Effector memory CD8-positive, alpha-beta T cell (primary cell): Measurements from ENCODE around the gene CYB561A3.

Experiments used
- ATAC-seq: fragments of 150-1000 bp; cut with Tn5 transposase; replicated peaks from 2 replicates; pipeline ENCODE4 v1.10.0; 2021; ENCODE audit warnings: mild to moderate bottlenecking, moderate library complexity
- DNase-seq, 3 experiments: peaks; one replicate each; pipeline ENCODE4 v3.0.0; 2021
- H3K27ac Mint-ChIP-seq, 2 donors: one replicate each; pipeline ENCODE4 v1.8.0; 2022; ENCODE audit warnings: mild to moderate bottlenecking in 2 of 2, mixed read lengths in 2 of 2, moderate library complexity in 2 of 2
- H3K27me3 Mint-ChIP-seq, 2 donors: one replicate each; pipeline ENCODE4 v1.8.0; 2022; ENCODE audit warnings: mixed read lengths in 2 of 2
- H3K36me3 Mint-ChIP-seq: one replicate; pipeline ENCODE4 v1.8.0; 2022; ENCODE audit warnings: mild to moderate bottlenecking, moderate library complexity, mixed read lengths; ENCODE audit not compliant: insufficient read depth
- H3K4me1 Mint-ChIP-seq, 2 donors: one replicate each; pipeline ENCODE4 v1.8.0; 2022; ENCODE audit warnings: low read depth in 2 of 2, mixed read lengths in 2 of 2
- H3K4me3 Mint-ChIP-seq, 2 donors: one replicate each; pipeline ENCODE4 v1.8.0; 2022; ENCODE audit warnings: mild to moderate bottlenecking in 2 of 2, mixed read lengths in 2 of 2, moderate library complexity in 2 of 2
- H3K9me3 Mint-ChIP-seq, 2 donors: one replicate each; pipeline ENCODE4 v1.8.0; 2022; ENCODE audit warnings: mixed read lengths in 2 of 2

The CYB561A3 gene

GRCh38 chr11:61380884-61381283, 19.2 kb upstream of the CYB561A3 start:
- Mint-ChIP-seq H3K9me3 (no peaks in the 10 kb centered on the region), H3K4me1 (peaks cover 7% of the 10 kb centered on the region in 2 donors), H3K27me3 (no peaks in the 10 kb centered on the region), H3K27ac (no peak overlapping the region), H3K36me3 (no peaks in the 10 kb centered on the region), H3K4me3 (no peak overlapping the region)
- DNase-seq = no peak
- no peak for ATAC-seq

GRCh38 chr11:61378713-61379313, 17.1 kb upstream of the CYB561A3 start:
- no peaks in the 10 kb centered on the region for H3K4me1 Mint-ChIP-seq
- H3K27ac Mint-ChIP-seq = peak overlapping the region in 1 of 2 donors; percentile 20
- DNase-seq (no peak), ATAC-seq (no peak)
- H3K36me3 Mint-ChIP-seq = no peaks in the 10 kb centered on the region
- H3K9me3 Mint-ChIP-seq = no peaks in the 10 kb centered on the region
- no peak overlapping the region for H3K4me3 Mint-ChIP-seq
- no peaks in the 10 kb centered on the region for H3K27me3 Mint-ChIP-seq

GRCh38 chr11:61377461-61378160, 15.9 kb upstream of the CYB561A3 start:
- no peaks in the 10 kb centered on the region for H3K9me3 Mint-ChIP-seq
- no peak overlapping the region for H3K4me3 Mint-ChIP-seq
- H3K4me1 Mint-ChIP-seq = no peaks in the 10 kb centered on the region
- no peaks in the 10 kb centered on the region for H3K36me3 Mint-ChIP-seq
- DNase-seq (no peak), ATAC-seq (no peak)
- no peaks in the 10 kb centered on the region for H3K27me3 Mint-ChIP-seq
- peak overlapping the region in 1 of 2 donors; percentile 20 for H3K27ac Mint-ChIP-seq

- Mint-ChIP-seq H3K27ac (no peak overlapping the region), H3K4me1 (no peaks in the 10 kb centered on the region), H3K9me3 (no peaks in the 10 kb centered on the region), H3K36me3 (no peaks in the 10 kb centered on the region), H3K4me3 (no peak overlapping the region), H3K27me3 (no peaks in the 10 kb centered on the region)
- no peak for DNase-seq
- ATAC-seq = no peak
Measured at GRCh38 chr11:61375761-61376108, 14.1 kb upstream of the CYB561A3 start.

GRCh38 chr11:61372659-61373420, 11.2 kb upstream of the CYB561A3 start:
- DNase-seq (no peak), ATAC-seq (no peak)
- H3K9me3 Mint-ChIP-seq = no peaks in the 10 kb centered on the region
- H3K27ac Mint-ChIP-seq = peak overlapping the region; percentile 44 to 60
- H3K4me3 Mint-ChIP-seq = no peak overlapping the region
- H3K27me3 Mint-ChIP-seq = no peaks in the 10 kb centered on the region
- peaks cover 17% of the 10 kb centered on the region for H3K36me3 Mint-ChIP-seq
- peaks cover 0 to 1% of the 10 kb centered on the region in 2 donors for H3K4me1 Mint-ChIP-seq

GRCh38 chr11:61370349-61371005, 8.8 kb upstream of the CYB561A3 start:
- H3K4me1 Mint-ChIP-seq = peaks cover 0 to 1% of the 10 kb centered on the region in 2 donors
- no peak overlapping the region for H3K4me3 Mint-ChIP-seq
- H3K27ac Mint-ChIP-seq = no peak overlapping the region
- H3K36me3 Mint-ChIP-seq = peaks cover 39% of the 10 kb centered on the region
- no peaks in the 10 kb centered on the region for H3K27me3 Mint-ChIP-seq
- DNase-seq = no peak
- no peaks in the 10 kb centered on the region for H3K9me3 Mint-ChIP-seq
- no peak for ATAC-seq

GRCh38 chr11:61369372-61370348, 8.0 kb upstream of the CYB561A3 start:
- no peak for ATAC-seq
- H3K4me3 Mint-ChIP-seq = no peak overlapping the region
- H3K9me3 Mint-ChIP-seq = no peaks in the 10 kb centered on the region
- no peak overlapping the region for H3K27ac Mint-ChIP-seq
- peaks cover 47% of the 10 kb centered on the region for H3K36me3 Mint-ChIP-seq
- peaks cover 0 to 1% of the 10 kb centered on the region in 2 donors for H3K4me1 Mint-ChIP-seq
- H3K27me3 Mint-ChIP-seq = no peaks in the 10 kb centered on the region
- no peak for DNase-seq

- Mint-ChIP-seq H3K9me3 (no peaks in the 10 kb centered on the region), H3K36me3 (peaks cover 53% of the 10 kb centered on the region), H3K4me3 (no peak overlapping the region), H3K4me1 (peaks cover 0 to 3% of the 10 kb centered on the region in 2 donors), H3K27me3 (no peaks in the 10 kb centered on the region), H3K27ac (no peak overlapping the region)
- ATAC-seq = no peak
- DNase-seq = no peak
Measured at GRCh38 chr11:61368646-61369045, 7.0 kb upstream of the CYB561A3 start.

GRCh38 chr11:61367406-61367805, 5.7 kb upstream of the CYB561A3 start:
- H3K4me1 Mint-ChIP-seq = peaks cover 9 to 13% of the 10 kb centered on the region in 2 donors
- peaks cover 57% of the 10 kb centered on the region for H3K36me3 Mint-ChIP-seq
- no peak overlapping the region for H3K4me3 Mint-ChIP-seq
- no peak for DNase-seq
- H3K27ac Mint-ChIP-seq = no peak overlapping the region
- no peaks in the 10 kb centered on the region for H3K27me3 Mint-ChIP-seq
- H3K9me3 Mint-ChIP-seq = no peaks in the 10 kb centered on the region
- ATAC-seq = no peak

GRCh38 chr11:61364012-61364675, 2.5 kb upstream of the CYB561A3 start:
- H3K4me3 Mint-ChIP-seq = peak overlapping the region; percentile 8 to 32
- peak overlapping the region in 1 of 2 donors; percentile 14 for H3K27ac Mint-ChIP-seq
- ATAC-seq (no peak), DNase-seq (no peak)
- H3K9me3 Mint-ChIP-seq = no peaks in the 10 kb centered on the region
- H3K36me3 Mint-ChIP-seq = peaks cover 60% of the 10 kb centered on the region
- peaks cover 21 to 25% of the 10 kb centered on the region in 2 donors for H3K4me1 Mint-ChIP-seq
- H3K27me3 Mint-ChIP-seq = no peaks in the 10 kb centered on the region

- peak overlapping the region; percentile 94 to 95 for H3K27ac Mint-ChIP-seq
- no peaks in the 10 kb centered on the region for H3K9me3 Mint-ChIP-seq
- DNase-seq (peak in 2 of 3 experiments; percentile 18 to 40), ATAC-seq (peak; percentile 35)
- no peaks in the 10 kb centered on the region for H3K27me3 Mint-ChIP-seq
- H3K4me3 Mint-ChIP-seq = peak overlapping the region; percentile 86 to 93
- peaks cover 21 to 25% of the 10 kb centered on the region in 2 donors for H3K4me1 Mint-ChIP-seq
- peaks cover 47% of the 10 kb centered on the region for H3K36me3 Mint-ChIP-seq
Measured at GRCh38 chr11:61362542-61362875, 827 bp upstream of the CYB561A3 start.

- Mint-ChIP-seq H3K4me3 (peak overlapping the region; percentile 86 to 93), H3K27me3 (no peaks in the 10 kb centered on the region), H3K4me1 (peaks cover 21 to 25% of the 10 kb centered on the region in 2 donors), H3K9me3 (no peaks in the 10 kb centered on the region), H3K36me3 (peaks cover 35% of the 10 kb centered on the region), H3K27ac (peak overlapping the region; percentile 94 to 95)
- no peak for ATAC-seq
- DNase-seq = no peak
Measured at GRCh38 chr11:61361237-61361740, 393 bp downstream of the CYB561A3 start.
